NT2/D1 (cell line): Measurements from ENCODE around the gene STXBP6.

Experiments used
- SUZ12 ChIP-seq: IDR thresholded peaks from 2 replicates; pipeline ENCODE4 v1.6.1; 2011; ENCODE audit not compliant: insufficient read length, insufficient read depth; ENCODE audit errors: extremely low read depth
- YY1 ChIP-seq: IDR thresholded peaks from 2 replicates; pipeline ENCODE4 v1.6.1; 2011; ENCODE audit not compliant: insufficient read length, insufficient read depth
- ZNF274 ChIP-seq: IDR thresholded peaks from 2 replicates; pipeline ENCODE4 v1.6.1; 2011; ENCODE audit warnings: mild to moderate bottlenecking, low read depth, low read length

- TF ChIP-seq ZNF274 = no peak
- TF ChIP-seq YY1 = no peak
- TF ChIP-seq SUZ12 = no peak
Observed at GRCh38 chr14:24839617-24840203, 210.2 kb downstream of the STXBP6 start.
